ENCODE results near the gene STOM.

DNA sequence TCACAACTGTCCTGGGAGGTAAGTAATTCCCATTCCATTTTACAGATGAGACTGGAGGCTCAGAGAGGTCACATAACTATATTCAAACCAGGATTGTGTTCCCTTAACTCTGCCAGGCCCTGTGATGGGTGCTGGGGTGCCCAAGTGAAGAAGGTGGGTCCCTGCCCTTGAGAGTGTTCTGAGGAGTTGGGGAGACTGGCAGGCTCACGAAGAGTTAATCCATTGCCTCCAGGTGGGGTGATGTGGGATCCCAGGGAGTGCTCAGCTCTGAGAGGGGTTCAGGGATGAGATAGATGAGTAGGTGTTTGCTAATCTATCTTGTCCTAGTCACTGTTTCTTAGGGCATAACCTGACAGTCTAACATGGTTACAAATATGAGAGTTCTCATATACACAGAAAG lies 65.3 kb downstream of the STOM start:
- TF ChIP-seq, protein P1, sequence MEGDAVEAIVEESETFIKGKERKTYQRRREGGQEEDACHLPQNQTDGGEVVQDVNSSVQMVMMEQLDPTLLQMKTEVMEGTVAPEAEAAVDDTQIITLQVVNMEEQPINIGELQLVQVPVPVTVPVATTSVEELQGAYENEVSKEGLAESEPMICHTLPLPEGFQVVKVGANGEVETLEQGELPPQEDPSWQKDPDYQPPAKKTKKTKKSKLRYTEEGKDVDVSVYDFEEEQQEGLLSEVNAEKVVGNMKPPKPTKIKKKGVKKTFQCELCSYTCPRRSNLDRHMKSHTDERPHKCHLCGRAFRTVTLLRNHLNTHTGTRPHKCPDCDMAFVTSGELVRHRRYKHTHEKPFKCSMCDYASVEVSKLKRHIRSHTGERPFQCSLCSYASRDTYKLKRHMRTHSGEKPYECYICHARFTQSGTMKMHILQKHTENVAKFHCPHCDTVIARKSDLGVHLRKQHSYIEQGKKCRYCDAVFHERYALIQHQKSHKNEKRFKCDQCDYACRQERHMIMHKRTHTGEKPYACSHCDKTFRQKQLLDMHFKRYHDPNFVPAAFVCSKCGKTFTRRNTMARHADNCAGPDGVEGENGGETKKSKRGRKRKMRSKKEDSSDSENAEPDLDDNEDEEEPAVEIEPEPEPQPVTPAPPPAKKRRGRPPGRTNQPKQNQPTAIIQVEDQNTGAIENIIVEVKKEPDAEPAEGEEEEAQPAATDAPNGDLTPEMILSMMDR (conservative IDR thresholded peaks at IDR 0.05; ENCODE audit: low read depth, low read length): no peak
- TF ChIP-seq EZH2phosphoT487 (IDR thresholded peaks at IDR 0.05; ENCODE audit: borderline replicate concordance, low read length): no peak
- no peak for TF ChIP-seq EZH2 (IDR thresholded peaks at IDR 0.05; ENCODE audit: low read length, unreplicated experiment)
